Cardiac fibroblast (primary cell): Measurements from ENCODE around the gene RHOT2.
A peak's percentile ranks its signal among the peaks of the same experiment; 100 is the strongest.

Source experiments
- DNase-seq, 2 donors: peaks; one replicate each; pipeline versions ENCODE4 v3.0.0 to v3.0.0-alpha.2; 2010; ENCODE audit warnings: low read depth in 2 of 2
- H3K4me3 ChIP-seq, 2 donors: replicated peaks in 1 of 2; 1 replicate in 1 of 2; 2 replicates in 1 of 2; pipeline ENCODE4 v1.5.1; 2011; ENCODE audit warnings: low read depth in 2 of 2, low read length in 2 of 2, mild to moderate bottlenecking in 2 of 2, moderate library complexity in 1 of 2
- TF ChIP-seq, protein P1 (sequence below): IDR thresholded peaks from one replicate; pipeline ENCODE4 v1.5.1; 2011; ENCODE audit warnings: low read depth, mild to moderate bottlenecking, low read length, inconsistent platforms

RHOT2 gene

DNA sequence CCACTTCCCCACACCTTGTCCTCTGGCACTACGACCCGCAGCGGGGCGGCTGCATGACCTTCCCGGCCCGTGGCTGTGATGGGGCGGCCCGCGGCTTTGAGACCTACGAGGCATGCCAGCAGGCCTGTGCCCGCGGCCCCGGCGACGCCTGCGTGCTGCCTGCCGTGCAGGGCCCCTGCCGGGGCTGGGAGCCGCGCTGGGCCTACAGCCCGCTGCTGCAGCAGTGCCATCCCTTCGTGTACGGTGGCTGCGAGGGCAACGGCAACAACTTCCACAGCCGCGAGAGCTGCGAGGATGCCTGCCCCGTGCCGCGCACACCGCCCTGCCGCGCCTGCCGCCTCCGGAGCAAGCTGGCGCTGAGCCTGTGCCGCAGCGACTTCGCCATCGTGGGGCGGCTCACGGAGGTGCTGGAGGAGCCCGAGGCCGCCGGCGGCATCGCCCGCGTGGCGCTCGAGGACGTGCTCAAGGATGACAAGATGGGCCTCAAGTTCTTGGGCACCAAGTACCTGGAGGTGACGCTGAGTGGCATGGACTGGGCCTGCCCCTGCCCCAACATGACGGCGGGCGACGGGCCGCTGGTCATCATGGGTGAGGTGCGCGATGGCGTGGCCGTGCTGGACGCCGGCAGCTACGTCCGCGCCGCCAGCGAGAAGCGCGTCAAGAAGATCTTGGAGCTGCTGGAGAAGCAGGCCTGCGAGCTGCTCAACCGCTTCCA is 34.4 kb upstream of the RHOT2 start:
- H3K4me3 ChIP-seq: no peak overlapping the region
- no peak for DNase-seq
- TF ChIP-seq, protein P1, sequence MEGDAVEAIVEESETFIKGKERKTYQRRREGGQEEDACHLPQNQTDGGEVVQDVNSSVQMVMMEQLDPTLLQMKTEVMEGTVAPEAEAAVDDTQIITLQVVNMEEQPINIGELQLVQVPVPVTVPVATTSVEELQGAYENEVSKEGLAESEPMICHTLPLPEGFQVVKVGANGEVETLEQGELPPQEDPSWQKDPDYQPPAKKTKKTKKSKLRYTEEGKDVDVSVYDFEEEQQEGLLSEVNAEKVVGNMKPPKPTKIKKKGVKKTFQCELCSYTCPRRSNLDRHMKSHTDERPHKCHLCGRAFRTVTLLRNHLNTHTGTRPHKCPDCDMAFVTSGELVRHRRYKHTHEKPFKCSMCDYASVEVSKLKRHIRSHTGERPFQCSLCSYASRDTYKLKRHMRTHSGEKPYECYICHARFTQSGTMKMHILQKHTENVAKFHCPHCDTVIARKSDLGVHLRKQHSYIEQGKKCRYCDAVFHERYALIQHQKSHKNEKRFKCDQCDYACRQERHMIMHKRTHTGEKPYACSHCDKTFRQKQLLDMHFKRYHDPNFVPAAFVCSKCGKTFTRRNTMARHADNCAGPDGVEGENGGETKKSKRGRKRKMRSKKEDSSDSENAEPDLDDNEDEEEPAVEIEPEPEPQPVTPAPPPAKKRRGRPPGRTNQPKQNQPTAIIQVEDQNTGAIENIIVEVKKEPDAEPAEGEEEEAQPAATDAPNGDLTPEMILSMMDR: no peak

DNA sequence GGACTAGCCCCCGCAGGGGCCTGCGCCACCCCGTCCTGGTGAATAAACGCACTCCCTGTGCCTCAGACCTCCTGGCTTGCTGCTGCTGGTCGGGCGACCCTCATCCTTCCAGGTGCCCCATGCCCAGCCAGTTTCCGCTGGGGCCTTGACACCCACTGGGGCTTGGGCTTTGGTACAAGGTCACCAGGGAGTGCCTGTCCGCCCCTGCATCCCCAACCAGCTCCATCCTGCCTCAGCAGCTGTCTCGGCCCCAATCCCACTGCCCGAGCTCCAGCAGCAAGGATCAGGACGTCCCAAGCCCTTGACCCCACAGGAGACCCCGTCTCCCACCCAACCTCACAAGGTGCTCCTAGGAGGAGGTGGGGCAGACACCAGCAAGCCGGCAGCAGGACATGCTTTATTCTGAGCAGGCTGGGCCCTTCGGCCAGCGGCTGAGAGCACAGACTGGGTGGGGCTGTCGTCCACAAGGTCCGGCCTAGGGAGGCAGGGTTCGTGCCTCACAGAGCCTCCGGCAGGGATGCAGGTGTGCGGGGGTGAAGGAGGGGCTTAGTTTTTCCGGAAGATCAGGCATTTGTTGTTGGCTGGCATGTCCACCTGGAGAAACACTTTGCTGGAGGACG is 33.8 kb upstream of the RHOT2 start:
- TF ChIP-seq, protein P1: no peak
- no peak overlapping the region for H3K4me3 ChIP-seq
- no peak for DNase-seq

- peak overlapping the region; percentile 75 to 81 for H3K4me3 ChIP-seq
- no peak for DNase-seq
- TF ChIP-seq, protein P1: no peak
Measured at GRCh38 chr16:634996-635395, 32.9 kb upstream of the RHOT2 start.

DNA sequence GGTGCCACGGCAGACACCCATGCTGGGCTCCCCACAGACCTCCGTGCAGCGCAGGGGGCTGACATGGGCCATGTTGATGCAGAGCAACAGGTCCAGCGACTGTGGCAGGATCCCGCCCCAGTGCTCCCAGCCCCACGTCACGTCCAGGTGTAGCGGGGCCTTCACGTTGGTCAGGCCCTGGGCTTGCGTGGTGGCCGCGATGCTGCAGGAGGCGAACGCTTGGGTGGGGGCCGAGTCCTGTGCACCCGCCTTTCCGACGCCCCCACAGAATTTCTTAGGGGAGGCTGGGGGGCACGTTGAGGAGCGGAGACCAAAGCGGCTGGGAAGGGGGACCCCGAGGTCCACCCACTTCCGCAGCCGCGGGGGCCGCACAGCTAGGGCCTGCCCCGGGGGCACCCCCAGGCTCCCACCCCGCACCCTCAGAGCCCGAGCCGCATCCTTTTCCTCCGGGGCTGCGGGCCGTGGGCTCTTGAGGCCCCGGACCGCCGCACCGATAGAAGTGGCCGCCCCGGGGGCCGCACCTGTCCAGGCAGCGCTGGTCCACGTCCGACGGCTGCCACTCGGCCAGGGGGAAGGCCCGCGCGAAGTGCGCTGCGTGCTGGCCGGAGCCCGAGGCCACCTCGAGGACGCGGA is 32.2 kb upstream of the RHOT2 start:
- TF ChIP-seq, protein P1: no peak
- DNase-seq: no peak
- peak overlapping the region; percentile 75 to 81 for H3K4me3 ChIP-seq

- peak within 1 kb of the TSS; percentile 75 to 81 for H3K4me3 ChIP-seq
- TF ChIP-seq, protein P1: no peak
- DNase-seq: peak; percentile 95 to 96
Measured at GRCh38 chr16:636206-637080, 31.5 kb upstream of the RHOT2 start, which contains the start of gene METTL26. TSS of gene METTL26 (minus strand) at chr16:636305. CDS start at chr16:636290, 15 bp downstream.
